Measurements from ENCODE around the gene PXYLP1. TPM values are rescaled to one million over a fixed set of nuclear protein-coding genes. Genes with fewer than 3 reads are reported as not detected.

PXYLP1 gene
- total and polyA plus RNA-seq, 2 donors (not counting 1 experiment from before 2014, with no cell fraction given) = 1.4 to 4.5 TPM

DNA sequence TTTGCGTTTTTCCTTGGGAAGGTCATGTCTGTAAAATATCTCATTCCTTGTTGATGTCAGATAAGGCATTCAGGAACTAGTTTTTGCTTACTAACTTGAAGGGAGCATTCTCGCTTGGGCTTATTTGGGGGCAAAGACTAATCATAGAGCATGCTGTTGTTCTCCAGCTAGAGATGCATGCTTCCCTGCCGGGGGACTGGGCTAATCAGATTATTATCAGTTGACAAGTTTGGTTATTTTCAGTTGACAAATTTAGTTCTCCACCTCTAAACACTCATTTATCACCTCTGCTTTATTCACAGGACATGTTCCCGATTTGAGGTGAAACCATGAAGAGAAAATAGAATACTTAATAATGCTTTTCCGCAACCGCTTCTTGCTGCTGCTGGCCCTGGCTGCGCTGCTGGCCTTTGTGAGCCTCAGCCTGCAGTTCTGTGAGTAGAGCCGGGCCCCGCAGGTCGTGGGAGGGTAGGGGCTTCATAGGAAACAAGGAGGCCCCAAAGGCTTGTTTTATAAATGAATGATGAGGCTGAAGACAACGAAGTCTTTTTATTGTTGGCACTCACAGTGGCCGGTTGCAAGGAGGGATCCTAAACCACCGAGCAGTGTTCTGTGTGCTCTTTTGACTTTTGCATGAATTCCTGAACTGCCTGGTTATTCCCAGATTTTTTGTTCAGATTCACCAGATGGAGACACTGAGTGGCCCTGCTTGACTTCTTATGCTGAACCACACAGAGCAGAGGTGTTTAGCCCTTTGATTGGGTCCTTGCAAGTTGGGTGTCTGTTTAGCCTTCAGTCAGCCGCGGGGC lies 28.4 kb downstream of the PXYLP1 start:
- ChIA-PET POLR2A (no interaction called here), CTCF (no interaction called here)
- H3K4me1 Mint-ChIP-seq = no peaks in the 10 kb centered on the region
- no peak overlapping the region for H3K4me2 ChIP-seq (replicated peaks; ENCODE audit: low read depth, low read length, poor library complexity, severe bottlenecking)
- no peaks in the 10 kb centered on the region for H4K20me1 ChIP-seq (ENCODE audit: control insufficient read depth, insufficient read depth, low read length, poor library complexity, severe bottlenecking)
- 99% methylated on average over 10 of the region's 15 CpGs for WGBS (ENCODE audit: insufficient coverage)
- H3K27ac Mint-ChIP-seq = no peak overlapping the region
- H3K27me3 ChIP-seq (replicated peaks in 1 of 4; ENCODE audit: control extremely low read depth in 1 of 4, control insufficient read depth in 3 of 4, insufficient read depth in 4 of 4, low read length in 3 of 4) = no peaks in the 10 kb centered on the region
- DNase-seq = no peak
- TF ChIP-seq EZH2 (IDR thresholded peaks at IDR 0.05; ENCODE audit: borderline replicate concordance, insufficient read depth, low read depth, low read length, poor library complexity, severe bottlenecking) = no peak
- TF ChIP-seq, protein P1, sequence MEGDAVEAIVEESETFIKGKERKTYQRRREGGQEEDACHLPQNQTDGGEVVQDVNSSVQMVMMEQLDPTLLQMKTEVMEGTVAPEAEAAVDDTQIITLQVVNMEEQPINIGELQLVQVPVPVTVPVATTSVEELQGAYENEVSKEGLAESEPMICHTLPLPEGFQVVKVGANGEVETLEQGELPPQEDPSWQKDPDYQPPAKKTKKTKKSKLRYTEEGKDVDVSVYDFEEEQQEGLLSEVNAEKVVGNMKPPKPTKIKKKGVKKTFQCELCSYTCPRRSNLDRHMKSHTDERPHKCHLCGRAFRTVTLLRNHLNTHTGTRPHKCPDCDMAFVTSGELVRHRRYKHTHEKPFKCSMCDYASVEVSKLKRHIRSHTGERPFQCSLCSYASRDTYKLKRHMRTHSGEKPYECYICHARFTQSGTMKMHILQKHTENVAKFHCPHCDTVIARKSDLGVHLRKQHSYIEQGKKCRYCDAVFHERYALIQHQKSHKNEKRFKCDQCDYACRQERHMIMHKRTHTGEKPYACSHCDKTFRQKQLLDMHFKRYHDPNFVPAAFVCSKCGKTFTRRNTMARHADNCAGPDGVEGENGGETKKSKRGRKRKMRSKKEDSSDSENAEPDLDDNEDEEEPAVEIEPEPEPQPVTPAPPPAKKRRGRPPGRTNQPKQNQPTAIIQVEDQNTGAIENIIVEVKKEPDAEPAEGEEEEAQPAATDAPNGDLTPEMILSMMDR (IDR thresholded peaks at IDR 0.05) = no peak
- no peak for ATAC-seq (ENCODE audit: low read depth)
- no peak overlapping the region for H3K27ac ChIP-seq (ENCODE audit: low read length in 2 of 2)
- H3K36me3 ChIP-seq (replicated peaks in 1 of 2; ENCODE audit: control extremely low read depth in 1 of 2, control insufficient read depth in 1 of 2, extremely low read depth in 1 of 2, insufficient read depth in 2 of 2, low read length in 1 of 2) = no peaks in the 10 kb centered on the region
- no peaks in the 10 kb centered on the region for H3K27me3 Mint-ChIP-seq
- H2AFZ ChIP-seq (ENCODE audit: insufficient read depth, low read depth, low read length, poor library complexity, severe bottlenecking) = no peak overlapping the region
- H3K4me3 Mint-ChIP-seq = no peak overlapping the region
- H3K79me2 ChIP-seq (ENCODE audit: control insufficient read depth, insufficient read depth, low read length) = no peaks in the 10 kb centered on the region
- no peaks in the 10 kb centered on the region for H3K4me1 ChIP-seq (ENCODE audit: control insufficient read depth in 2 of 2, insufficient read depth in 2 of 2, low read length in 2 of 2)
- H3K9ac ChIP-seq (ENCODE audit: low read length) = no peak overlapping the region
- no peak overlapping the region for H3K4me3 ChIP-seq (ENCODE audit: control extremely low read depth in 1 of 5, extremely low read depth in 1 of 5, insufficient read depth in 1 of 5, low read depth in 2 of 5, low read length in 4 of 5)
- no peaks in the 10 kb centered on the region for H3K9me3 Mint-ChIP-seq (ENCODE audit: insufficient read depth)
- peaks cover 0 to 2% (median 0%) of the 10 kb centered on the region in 3 donors for H3K9me3 ChIP-seq (ENCODE audit: control extremely low read depth in 1 of 3, control insufficient read depth in 2 of 3, insufficient read depth in 1 of 3, low read length in 2 of 3)
- intact Hi-C loops (cut with micrococcal nuclease) = no loop called here

DNA sequence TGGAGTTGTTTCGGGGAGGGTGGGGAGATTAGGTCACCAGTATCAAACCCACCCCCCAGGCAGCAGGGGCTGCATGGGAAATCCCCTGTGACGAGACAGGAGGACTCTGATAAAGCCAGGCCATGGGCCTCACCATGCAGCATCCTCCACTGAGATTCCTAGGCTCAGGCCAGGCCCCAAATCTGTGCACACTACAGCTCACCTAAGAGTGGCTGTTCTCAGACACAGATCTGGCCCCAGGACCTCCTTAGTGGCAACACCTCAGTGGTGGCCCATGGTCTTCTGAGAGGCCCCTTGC lies 29.0 kb downstream of the PXYLP1 start:
- Histone ChIP-seq H3K4me1 (ENCODE audit: control insufficient read depth in 2 of 2, insufficient read depth in 2 of 2, low read length in 2 of 2) (no peaks in the 10 kb centered on the region), H3K4me2 (replicated peaks; ENCODE audit: low read depth, low read length, poor library complexity, severe bottlenecking) (no peak overlapping the region), H3K27me3 (replicated peaks in 1 of 4; ENCODE audit: control extremely low read depth in 1 of 4, control insufficient read depth in 3 of 4, insufficient read depth in 4 of 4, low read length in 3 of 4) (no peaks in the 10 kb centered on the region), H3K4me3 (ENCODE audit: control extremely low read depth in 1 of 5, extremely low read depth in 1 of 5, insufficient read depth in 1 of 5, low read depth in 2 of 5, low read length in 4 of 5) (no peak overlapping the region), H2AFZ (ENCODE audit: insufficient read depth, low read depth, low read length, poor library complexity, severe bottlenecking) (no peak overlapping the region), H4K20me1 (ENCODE audit: control insufficient read depth, insufficient read depth, low read length, poor library complexity, severe bottlenecking) (no peaks in the 10 kb centered on the region), H3K79me2 (ENCODE audit: control insufficient read depth, insufficient read depth, low read length) (no peaks in the 10 kb centered on the region), H3K9ac (ENCODE audit: low read length) (no peak overlapping the region), H3K36me3 (replicated peaks in 1 of 2; ENCODE audit: control extremely low read depth in 1 of 2, control insufficient read depth in 1 of 2, extremely low read depth in 1 of 2, insufficient read depth in 2 of 2, low read length in 1 of 2) (no peaks in the 10 kb centered on the region), H3K27ac (ENCODE audit: low read length in 2 of 2) (no peak overlapping the region), H3K9me3 (ENCODE audit: control extremely low read depth in 1 of 3, control insufficient read depth in 2 of 3, insufficient read depth in 1 of 3, low read length in 2 of 3) (peaks cover 0 to 2% (median 0%) of the 10 kb centered on the region in 3 donors)
- no peak overlapping the region for H3K27ac Mint-ChIP-seq
- no peaks in the 10 kb centered on the region for H3K27me3 Mint-ChIP-seq
- DNase-seq (no peak), ATAC-seq (ENCODE audit: low read depth) (no peak)
- peaks cover 1% of the 10 kb centered on the region for H3K4me1 Mint-ChIP-seq
- TF ChIP-seq, protein P1 (IDR thresholded peaks at IDR 0.05) = no peak
- intact Hi-C loops (cut with micrococcal nuclease) = no loop called here
- ChIA-PET POLR2A (no interaction called here), CTCF (no interaction called here)
- H3K4me3 Mint-ChIP-seq = no peak overlapping the region
- 50% methylated on average over 1 of the region's 2 CpGs for WGBS (ENCODE audit: insufficient coverage)
- no peaks in the 10 kb centered on the region for H3K9me3 Mint-ChIP-seq (ENCODE audit: insufficient read depth)

Measured in B cell (primary cell).